Upper lobe of left lung (tissue), 6 donors: ENCODE measurements around the gene UQCC2. TPM values are rescaled to one million over a fixed set of nuclear protein-coding genes. Genes with fewer than 3 reads are reported as not detected.

Experiments used
- ATAC-seq, 2 donors: fragments of 200-7000 bp; cut with Tn5 transposase; one replicate each; pipeline ENCODE4 v1.9.1; 2022; ENCODE audit warnings: mild to moderate bottlenecking in 2 of 2, moderate library complexity in 2 of 2; ENCODE audit not compliant: low FRiP score in 2 of 2
- DNase-seq, 2 donors: peaks; one replicate each; pipeline ENCODE4 v3.0.0-alpha.2; 2019 to 2020
- H3K27ac ChIP-seq, 4 donors: fragments of 200-600 bp; sonication (generic); one replicate each; pipeline ENCODE4 v1.5.1; 2016 to 2019
- H3K27me3 ChIP-seq, 4 donors: fragments of 200-600 bp; sonication (generic); one replicate each; pipeline ENCODE4 v1.5.1; 2017 to 2019
- H3K36me3 ChIP-seq, 4 donors: fragments of 200-600 bp; sonication (generic); one replicate each; pipeline ENCODE4 v1.5.1; 2016 to 2019
- H3K4me1 ChIP-seq, 4 donors: fragments of 200-600 bp; sonication (generic); one replicate each; pipeline ENCODE4 v1.5.1; 2018 to 2019
- H3K4me3 ChIP-seq, 4 donors: fragments of 200-600 bp; sonication (generic); one replicate each; pipeline ENCODE4 v1.5.1; 2017 to 2019; ENCODE audit warnings: mild to moderate bottlenecking in 2 of 4, moderate library complexity in 1 of 4
- H3K9me3 ChIP-seq, 4 donors: fragments of 200-600 bp; sonication (generic); one replicate each; pipeline ENCODE4 v1.5.1; 2018 to 2019
- CTCF ChIP-seq, 6 experiments: fragments of 450-650 bp in 4 of 6; fragments of 200-600 bp in 2 of 6; sonication (generic) in 2 of 6; IDR thresholded peaks; one replicate each; pipeline ENCODE4 v1.5.1; 2016 to 2019; ENCODE audit warnings: antibody characterized with exemption in 6 of 6
- EP300 ChIP-seq, 4 donors: sonication (generic); formaldehyde crosslinking; IDR thresholded peaks; one replicate each; pipeline ENCODE4 v1.5.1; 2017; ENCODE audit warnings: antibody characterized with exemption in 4 of 4, control low read depth in 2 of 4
- POLR2A ChIP-seq, 4 donors: fragments of 450-650 bp; IDR thresholded peaks; one replicate each; pipeline ENCODE4 v1.5.1; 2016 to 2017; ENCODE audit warnings: antibody characterized with exemption in 4 of 4, mild to moderate bottlenecking in 2 of 4
- POLR2AphosphoS5 ChIP-seq, 2 donors: sonication (generic); formaldehyde crosslinking; IDR thresholded peaks; one replicate each; pipeline ENCODE4 v1.5.1; 2017; ENCODE audit warnings: antibody characterized with exemption in 2 of 2
- WGBS, 2 donors: methylation state at CpG; one replicate each; pipeline ENCODE4 v1.1.5; 2017 to 2018; 5-methylcytosine and 5-hydroxymethylcytosine counted together
- total RNA-seq, 6 donors: library from RNA; depleted of rRNA in 4 of 6; stranded (reverse); fragments of >200 nt in 4 of 6; gene quantifications; one replicate each; pipeline versions ENCODE4 v1.1.0 to v1.2.1, GENCODE V29; 2016 to 2021
- donor health status: DM: no; HTN: no; CAD: no; lungs with moderate emphysema.
- donor health status: DM: no; HTN: yes; CAD: no; lungs with severe emphysema.

UQCC2 gene
- total RNA-seq, 6 donors from 2014 or later = 8.9 to 53.0 (median 18.2) TPM

GRCh38 chr6:33700391-33701050 is 11.0 kb downstream of the UQCC2 start:
- no peaks in the 10 kb centered on the region for H3K27me3 ChIP-seq
- no peak overlapping the region for H3K27ac ChIP-seq
- ATAC-seq = peak; percentile 50 to 69
- 43 to 55% methylated on average over 10 of the region's 10 CpGs for WGBS, 2 donors
- peak in 1 of 2 donors; percentile 80 for DNase-seq
- peak; percentile 42 to 74 (median 54) for TF ChIP-seq CTCF (IDR thresholded peaks at IDR 0.05)
- no peak for TF ChIP-seq POLR2A (IDR thresholded peaks at IDR 0.05)
- peaks cover 18 to 21% (median 20%) of the 10 kb centered on the region in 4 donors for H3K4me1 ChIP-seq
- peaks cover 0 to 25% (median 18%) of the 10 kb centered on the region in 4 donors for H3K36me3 ChIP-seq
- H3K4me3 ChIP-seq = no peak overlapping the region
- H3K9me3 ChIP-seq = no peaks in the 10 kb centered on the region

GRCh38 chr6:33699739-33700138 is 11.8 kb downstream of the UQCC2 start:
- H3K4me1 ChIP-seq = peaks cover 26 to 29% (median 28%) of the 10 kb centered on the region in 4 donors
- no peak for TF ChIP-seq POLR2A (IDR thresholded peaks at IDR 0.05)
- no peak for TF ChIP-seq EP300 (IDR thresholded peaks at IDR 0.05)
- no peak for TF ChIP-seq POLR2AphosphoS5 (IDR thresholded peaks at IDR 0.05)
- no peak for TF ChIP-seq CTCF (IDR thresholded peaks at IDR 0.05)
- peaks cover 2 to 31% (median 23%) of the 10 kb centered on the region in 4 donors for H3K36me3 ChIP-seq
- DNase-seq (no peak), ATAC-seq (no peak)
- peak overlapping the region in 2 of 4 donors; percentile 18 to 24 for H3K27ac ChIP-seq
- H3K9me3 ChIP-seq = no peaks in the 10 kb centered on the region
- no peaks in the 10 kb centered on the region for H3K27me3 ChIP-seq
- no peak overlapping the region for H3K4me3 ChIP-seq
- 64 to 71% methylated on average over 5 of the region's 5 CpGs for WGBS, 2 donors

DNA sequence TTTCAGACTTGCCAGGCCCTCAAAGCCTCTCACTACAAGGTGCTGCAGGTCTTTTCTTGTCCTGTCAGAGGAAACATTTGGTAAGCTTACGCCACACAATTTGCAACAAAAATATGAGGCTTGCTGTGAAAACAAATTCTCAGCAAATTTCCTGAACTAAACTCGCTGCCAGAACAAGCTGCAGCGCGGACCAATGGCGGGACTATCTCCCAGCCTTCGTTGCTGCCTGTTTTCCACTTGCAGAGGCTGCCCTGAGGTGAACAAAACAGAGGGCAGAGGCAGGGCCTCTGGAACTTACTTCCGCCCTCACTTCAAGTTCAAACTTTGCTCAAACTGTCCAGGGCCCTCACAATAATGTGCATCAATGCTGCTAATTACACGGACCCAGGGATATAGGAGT is 12.4 kb downstream of the UQCC2 start:
- no peaks in the 10 kb centered on the region for H3K9me3 ChIP-seq
- TF ChIP-seq POLR2A (IDR thresholded peaks at IDR 0.05) (no peak), CTCF (IDR thresholded peaks at IDR 0.05) (no peak), EP300 (IDR thresholded peaks at IDR 0.05) (no peak), POLR2AphosphoS5 (IDR thresholded peaks at IDR 0.05) (no peak)
- H3K27me3 ChIP-seq = no peaks in the 10 kb centered on the region
- WGBS, 2 donors = 74 to 78% methylated on average over 8 of the region's 8 CpGs
- H3K36me3 ChIP-seq = peaks cover 2 to 35% (median 25%) of the 10 kb centered on the region in 4 donors
- DNase-seq (no peak), ATAC-seq (no peak)
- no peak overlapping the region for H3K4me3 ChIP-seq
- H3K4me1 ChIP-seq = peaks cover 32 to 34% (median 34%) of the 10 kb centered on the region in 4 donors
- peak overlapping the region in 2 of 4 donors; percentile 18 to 24 for H3K27ac ChIP-seq

GRCh38 chr6:33698494-33698893 is 13.0 kb downstream of the UQCC2 start:
- H3K4me1 ChIP-seq = peaks cover 38 to 40% (median 39%) of the 10 kb centered on the region in 4 donors
- H3K27me3 ChIP-seq = no peaks in the 10 kb centered on the region
- no peak for ATAC-seq
- 84 to 89% methylated on average over 10 of the region's 10 CpGs for WGBS, 2 donors
- H3K36me3 ChIP-seq = peaks cover 2 to 40% (median 30%) of the 10 kb centered on the region in 4 donors
- H3K4me3 ChIP-seq = no peak overlapping the region
- DNase-seq = no peak
- H3K9me3 ChIP-seq = no peaks in the 10 kb centered on the region
- no peak overlapping the region for H3K27ac ChIP-seq
- TF ChIP-seq POLR2A (IDR thresholded peaks at IDR 0.05) (no peak), CTCF (IDR thresholded peaks at IDR 0.05) (no peak)

GRCh38 chr6:33697845-33698244 is 13.7 kb downstream of the UQCC2 start:
- H3K36me3 ChIP-seq = peaks cover 2 to 47% (median 36%) of the 10 kb centered on the region in 4 donors

More at GRCh38 chr6:33697845-33698244, 13.7 kb downstream of the UQCC2 start:
- TF ChIP-seq POLR2A (IDR thresholded peaks at IDR 0.05) = no peak
- TF ChIP-seq CTCF (IDR thresholded peaks at IDR 0.05) = no peak
- TF ChIP-seq POLR2AphosphoS5 (IDR thresholded peaks at IDR 0.05) = no peak
- no peak for TF ChIP-seq EP300 (IDR thresholded peaks at IDR 0.05)
- no peak for ATAC-seq
- 92 to 99% methylated on average over 10 of the region's 10 CpGs for WGBS, 2 donors
- DNase-seq = no peak
- H3K27ac ChIP-seq = peak overlapping the region in 2 of 4 donors; percentile 54 to 70
- no peak overlapping the region for H3K4me3 ChIP-seq
- peaks cover 45 to 47% (median 46%) of the 10 kb centered on the region in 4 donors for H3K4me1 ChIP-seq
- no peaks in the 10 kb centered on the region for H3K27me3 ChIP-seq
- H3K9me3 ChIP-seq = no peaks in the 10 kb centered on the region
